GM23338 (cell line): ENCODE data around the gene RPS21. TPM values are rescaled to one million over a fixed set of nuclear protein-coding genes. Genes with fewer than 3 reads are reported as not detected.
A peak's percentile ranks its signal among the peaks of the same experiment; 100 is the strongest.

Source experiments
- ATAC-seq: fragments of 200-7000 bp; cut with Tn5 transposase; 3 replicates; pipeline ENCODE4 v1.9.1; 2020
- DNase-seq: peaks from one replicate; pipeline ENCODE4 v3.0.0-alpha.2; 2015; ENCODE audit warnings: low spot score
- H2AFZ ChIP-seq: fragments of 200-600 bp; sonication (generic); 2 replicates; pipeline ENCODE4 v1.8.0; 2016; ENCODE audit warnings: antibody characterized with exemption, mild to moderate bottlenecking, moderate library complexity
- H3F3A ChIP-seq: fragments of 200-600 bp; sonication (generic); replicated peaks from 2 replicates; pipeline ENCODE4 v1.8.0; 2017; ENCODE audit warnings: antibody characterized with exemption, mixed run types, low read depth
- H3K27ac ChIP-seq: fragments of 200-600 bp; sonication (generic); 2 replicates; pipeline ENCODE4 v1.6.1; 2016; ENCODE audit warnings: low read depth
- H3K27me3 ChIP-seq: fragments of 200-600 bp; sonication (generic); 2 replicates; pipeline ENCODE4 v1.8.0; 2016; ENCODE audit warnings: mild to moderate bottlenecking, mixed run types, moderate library complexity; ENCODE audit not compliant: insufficient read depth
- H3K36me3 ChIP-seq: fragments of 200-600 bp; sonication (generic); 2 replicates; pipeline ENCODE4 v1.8.0; 2016; ENCODE audit warnings: mild to moderate bottlenecking; ENCODE audit not compliant: insufficient read depth
- H3K4me1 ChIP-seq: fragments of 200-600 bp; sonication (generic); 2 replicates; pipeline ENCODE4 v1.8.0; 2016; ENCODE audit warnings: mild to moderate bottlenecking, moderate library complexity; ENCODE audit not compliant: insufficient read depth
- H3K4me2 ChIP-seq: fragments of 200-600 bp; sonication (generic); 2 replicates; pipeline ENCODE4 v1.7.1; 2017; ENCODE audit warnings: mixed run types
- H3K4me3 ChIP-seq: fragments of 200-600 bp; sonication (generic); 2 replicates; pipeline ENCODE4 v1.6.1; 2016; ENCODE audit warnings: mixed run types
- H3K79me2 ChIP-seq: fragments of 200-600 bp; sonication (generic); replicated peaks from 2 replicates; pipeline ENCODE4 v1.8.0; 2017; ENCODE audit warnings: mild to moderate bottlenecking; ENCODE audit not compliant: insufficient read depth
- H3K9me2 ChIP-seq: fragments of 200-600 bp; sonication (generic); 2 replicates; pipeline ENCODE4 v1.8.0; 2017; ENCODE audit not compliant: insufficient read depth
- H4K20me1 ChIP-seq: fragments of 200-600 bp; sonication (generic); replicated peaks from 2 replicates; pipeline ENCODE4 v1.8.0; 2017; ENCODE audit warnings: mild to moderate bottlenecking; ENCODE audit not compliant: insufficient read depth
- H3K27ac Mint-ChIP-seq: 2 replicates; pipeline ENCODE4 v1.8.0; 2020; ENCODE audit warnings: inconsistent platforms, mild to moderate bottlenecking, moderate library complexity, mixed read lengths
- H3K27me3 Mint-ChIP-seq: 3 replicates; pipeline ENCODE4 v1.8.0; 2022; ENCODE audit warnings: low read depth, mild to moderate bottlenecking, moderate library complexity, mixed read lengths, inconsistent platforms; ENCODE audit not compliant: insufficient read depth, poor library complexity
- H3K36me3 Mint-ChIP-seq: 3 replicates; pipeline ENCODE4 v1.8.0; 2021; ENCODE audit warnings: low read depth, mild to moderate bottlenecking, inconsistent platforms, moderate library complexity, mixed read lengths
- H3K4me1 Mint-ChIP-seq: 3 replicates; pipeline ENCODE4 v1.8.0; 2020; ENCODE audit warnings: mild to moderate bottlenecking, inconsistent platforms, mixed read lengths
- H3K4me3 Mint-ChIP-seq: 3 replicates; pipeline ENCODE4 v1.8.0; 2021; ENCODE audit warnings: moderate library complexity, mild to moderate bottlenecking, inconsistent platforms, mixed read lengths
- H3K9me3 Mint-ChIP-seq: 3 replicates; pipeline ENCODE4 v1.8.0; 2020; ENCODE audit warnings: moderate library complexity, mild to moderate bottlenecking, inconsistent platforms, mixed read lengths
- JUNB ChIP-seq: IDR thresholded peaks from one replicate; pipeline ENCODE4 v1.6.1; 2016; ENCODE audit warnings: antibody characterized with exemption; ENCODE audit not compliant: unreplicated experiment
- NANOG ChIP-seq: IDR thresholded peaks from 2 replicates; pipeline ENCODE4 v1.6.1; 2016; ENCODE audit warnings: antibody characterized with exemption, borderline replicate concordance
- STAT1 ChIP-seq: IDR thresholded peaks from one replicate; pipeline ENCODE4 v1.6.1; 2016; ENCODE audit warnings: antibody characterized with exemption; ENCODE audit not compliant: unreplicated experiment
- polyA plus RNA-seq: library from polyadenylated mRNA; unstranded; fragments of >200 nt; fragmentation: Nextera tagmentation; extraction: Ambion mirVana; gene quantifications from 2 replicates; pipeline ENCODE4 v1.2.1, GENCODE V29; 2016
- total RNA-seq: library from RNA; depleted of rRNA; stranded (reverse); fragments of >200 nt; shearing (Covaris generic); gene quantifications from 2 replicates; pipeline ENCODE4 v1.2.3, GENCODE V29; 2014
- TF ChIP-seq, protein P1 (sequence below): IDR thresholded peaks from 2 replicates; pipeline ENCODE4 v1.6.1; 2016; ENCODE audit warnings: antibody characterized with exemption
- TF ChIP-seq, protein P2 (sequence below), 2 experiments: fragments of 200-600 bp in 1 of 2; sonication (generic) in 1 of 2; conservative IDR thresholded peaks; 2 replicates each; pipeline versions ENCODE4 v1.5.1 to v1.6.1; 2016 to 2017; ENCODE audit warnings: antibody characterized with exemption in 2 of 2, low read depth in 2 of 2, mild to moderate bottlenecking in 2 of 2, moderate library complexity in 1 of 2

Gene RPS21
- total and polyA plus RNA-seq, 2 experiments from 2014 or later = 759 to 2,298 TPM

- Histone ChIP-seq H2AFZ (no peak overlapping the region), H4K20me1 (no peaks in the 10 kb centered on the region; the same call in 1 of the 2 replicates), H3K36me3 (peaks cover 45% of the 10 kb centered on the region), H3K27me3 (no peaks in the 10 kb centered on the region), H3K4me1 (no peaks in the 10 kb centered on the region), H3F3A (peaks cover 22% of the 10 kb centered on the region), H3K4me3 (no peak overlapping the region), H3K27ac (no peak overlapping the region), H3K4me2 (no peak overlapping the region), H3K9me2 (no peaks in the 10 kb centered on the region), H3K79me2 (peaks cover 13% of the 10 kb centered on the region; the same call in 1 of the 2 replicates)
- peaks cover 5% of the 10 kb centered on the region; the same call in 2 of the 3 replicates for H3K4me1 Mint-ChIP-seq
- H3K36me3 Mint-ChIP-seq = peaks cover 80% of the 10 kb centered on the region
- DNase-seq (no peak), ATAC-seq (no peak)
- H3K9me3 Mint-ChIP-seq = peaks cover 20% of the 10 kb centered on the region
- TF ChIP-seq, protein P1, sequence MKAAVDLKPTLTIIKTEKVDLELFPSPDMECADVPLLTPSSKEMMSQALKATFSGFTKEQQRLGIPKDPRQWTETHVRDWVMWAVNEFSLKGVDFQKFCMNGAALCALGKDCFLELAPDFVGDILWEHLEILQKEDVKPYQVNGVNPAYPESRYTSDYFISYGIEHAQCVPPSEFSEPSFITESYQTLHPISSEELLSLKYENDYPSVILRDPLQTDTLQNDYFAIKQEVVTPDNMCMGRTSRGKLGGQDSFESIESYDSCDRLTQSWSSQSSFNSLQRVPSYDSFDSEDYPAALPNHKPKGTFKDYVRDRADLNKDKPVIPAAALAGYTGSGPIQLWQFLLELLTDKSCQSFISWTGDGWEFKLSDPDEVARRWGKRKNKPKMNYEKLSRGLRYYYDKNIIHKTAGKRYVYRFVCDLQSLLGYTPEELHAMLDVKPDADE = no peak
- TF ChIP-seq, protein P2, sequence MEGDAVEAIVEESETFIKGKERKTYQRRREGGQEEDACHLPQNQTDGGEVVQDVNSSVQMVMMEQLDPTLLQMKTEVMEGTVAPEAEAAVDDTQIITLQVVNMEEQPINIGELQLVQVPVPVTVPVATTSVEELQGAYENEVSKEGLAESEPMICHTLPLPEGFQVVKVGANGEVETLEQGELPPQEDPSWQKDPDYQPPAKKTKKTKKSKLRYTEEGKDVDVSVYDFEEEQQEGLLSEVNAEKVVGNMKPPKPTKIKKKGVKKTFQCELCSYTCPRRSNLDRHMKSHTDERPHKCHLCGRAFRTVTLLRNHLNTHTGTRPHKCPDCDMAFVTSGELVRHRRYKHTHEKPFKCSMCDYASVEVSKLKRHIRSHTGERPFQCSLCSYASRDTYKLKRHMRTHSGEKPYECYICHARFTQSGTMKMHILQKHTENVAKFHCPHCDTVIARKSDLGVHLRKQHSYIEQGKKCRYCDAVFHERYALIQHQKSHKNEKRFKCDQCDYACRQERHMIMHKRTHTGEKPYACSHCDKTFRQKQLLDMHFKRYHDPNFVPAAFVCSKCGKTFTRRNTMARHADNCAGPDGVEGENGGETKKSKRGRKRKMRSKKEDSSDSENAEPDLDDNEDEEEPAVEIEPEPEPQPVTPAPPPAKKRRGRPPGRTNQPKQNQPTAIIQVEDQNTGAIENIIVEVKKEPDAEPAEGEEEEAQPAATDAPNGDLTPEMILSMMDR (conservative IDR thresholded peaks at IDR 0.05; ENCODE audit: low read depth in 2 of 2) = 0 out of 4 replicates have a peak, but pooled peaks of 1 of the 2 experiments have one; percentile 8
- no peak overlapping the region for H3K27ac Mint-ChIP-seq
- H3K4me3 Mint-ChIP-seq = no peak overlapping the region; the same call in 2 of the 3 replicates
- H3K27me3 Mint-ChIP-seq = peaks cover 12% of the 10 kb centered on the region
These were observed 42.1 kb upstream of the RPS21 start for GRCh38 chr20:62344782-62345181.

DNA sequence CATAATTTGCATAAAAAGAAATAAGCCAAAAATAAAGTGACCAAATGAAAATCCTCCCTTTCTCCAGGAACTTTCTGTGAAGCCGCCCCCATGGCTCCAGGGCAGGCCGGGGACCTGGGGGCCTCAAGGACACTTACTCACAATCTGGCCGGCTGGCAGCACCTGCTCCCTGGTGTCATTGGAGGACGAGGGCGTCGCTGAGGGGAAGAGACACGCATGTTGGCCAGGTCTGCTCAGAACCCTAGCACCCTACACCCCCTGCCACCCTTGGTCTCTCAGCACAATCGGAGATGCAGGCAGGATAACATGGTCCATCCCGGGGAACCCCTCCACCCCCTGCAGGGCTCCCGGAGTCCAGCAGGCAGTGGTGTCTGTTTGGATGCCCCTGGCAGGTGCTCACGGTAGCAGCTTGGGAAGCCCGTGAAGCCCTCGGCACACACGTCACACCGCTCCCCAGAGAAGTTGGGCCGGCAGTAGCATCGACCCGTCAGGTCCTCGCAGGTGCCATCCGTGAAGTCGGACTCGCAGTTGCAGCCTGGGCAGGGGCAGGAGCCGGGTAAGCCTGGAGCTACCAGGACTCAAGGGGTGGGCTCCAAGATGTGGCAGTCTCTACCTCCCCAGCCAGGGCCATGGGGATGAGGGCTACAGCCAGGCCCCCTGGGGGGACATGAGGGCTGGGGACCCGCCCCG lies 41.1 kb upstream of the RPS21 start:
- Histone ChIP-seq H3K36me3 (peaks cover 37% of the 10 kb centered on the region), H3K79me2 (peaks cover 13% of the 10 kb centered on the region; the same call in 1 of the 2 replicates)
- H3K36me3 Mint-ChIP-seq = peaks cover 81% of the 10 kb centered on the region

More for the DNA sequence above, 41.1 kb upstream of the RPS21 start:
- Mint-ChIP-seq H3K4me3 (no peak overlapping the region), H3K27ac (no peak overlapping the region), H3K4me1 (peaks cover 5% of the 10 kb centered on the region; the same call in 2 of the 3 replicates), H3K27me3 (peaks cover 14% of the 10 kb centered on the region), H3K9me3 (peaks cover 24% of the 10 kb centered on the region)
- no peaks in the 10 kb centered on the region for H3K9me2 ChIP-seq
- DNase-seq (no peak), ATAC-seq (peak; percentile 27; the same call in 2 of the 3 replicates)
- no peaks in the 10 kb centered on the region; the same call in 1 of the 2 replicates for H4K20me1 ChIP-seq
- no peak overlapping the region for H2AFZ ChIP-seq
- H3K4me1 ChIP-seq = no peaks in the 10 kb centered on the region
- H3F3A ChIP-seq = peaks cover 30% of the 10 kb centered on the region
- H3K4me2 ChIP-seq = no peak overlapping the region
- no peak overlapping the region for H3K4me3 ChIP-seq
- H3K27ac ChIP-seq = no peak overlapping the region
- TF ChIP-seq STAT1 (no peak), JUNB (no peak), NANOG (no peak)
- TF ChIP-seq, protein P1 = no peak
- no peaks in the 10 kb centered on the region for H3K27me3 ChIP-seq
